ENCODE results near the gene RPTN. TPM values are rescaled to one million over a fixed set of nuclear protein-coding genes. Genes with fewer than 3 reads are reported as not detected.
A peak's percentile ranks its signal among the peaks of the same experiment; 100 is the strongest.

The RPTN gene
- polyA plus RNA-seq, 2 of the 4 experiments (the other 2 are of a cell fraction): not detected

- FAIRE-seq: no peak
- Histone ChIP-seq H3K9me3 (0 out of 3 replicates have a peak, but pooled peaks cover 6% of the 10 kb centered on the region), H3K27ac (no peak overlapping the region), H3K4me2 (peak overlapping the region; percentile 98), H3K4me3 (peak overlapping the region; percentile 49), H3K4me1 (peaks cover 28% of the 10 kb centered on the region)
- 8% methylated on average over 28 of the region's 28 CpGs for WGBS (ENCODE audit: missing lambda C conversion rate)
- CTCF ChIA-PET: interaction anchor here (0.6 to 10.4 kb wide), 18 partner anchors 10 to 425 kb away, joined by 3 to 89 read pairs (median 6); partner anchors contain the start of gene RPTN
- no peak for ATAC-seq
- POLR2A ChIA-PET: interaction anchor here (1.6 to 2.7 kb wide), 3 partner anchors 60 to 80 kb away, joined by 6 to 20 read pairs (median 8); partner anchors contain the start of gene S100A11
- no peak for TF ChIP-seq HOXB13 (CRISPR knock-in tag; IDR thresholded peaks at IDR 0.05; ENCODE audit: low read depth)
- TF ChIP-seq CEBPB (IDR thresholded peaks at IDR 0.05): no peak
- TF ChIP-seq MAX (IDR thresholded peaks at IDR 0.05): no peak
- TF ChIP-seq RNF2 (IDR thresholded peaks at IDR 0.05; ENCODE audit: borderline replicate concordance, low read depth): 0 out of 2 replicates have a peak, but pooled peaks have one; percentile 28
- TF ChIP-seq HOXB5 (CRISPR knock-in tag; IDR thresholded peaks at IDR 0.05): no peak
- DNase-seq (ENCODE audit: low read depth in 1 of 2, low spot score in 1 of 2): peak in 1 of 2 experiments; percentile 28
Observed at GRCh38 chr1:152108882-152109222, 50.2 kb downstream of the RPTN start.

- WGBS (ENCODE audit: missing lambda C conversion rate): 2% methylated on average over 67 of the region's 67 CpGs
- H3K4me1 ChIP-seq: peaks cover 28% of the 10 kb centered on the region
- H3K9me3 ChIP-seq: 0 out of 3 replicates have a peak, but pooled peaks cover 2% of the 10 kb centered on the region
- TF ChIP-seq CTCF (IDR thresholded peaks at IDR 0.05) (peak; percentile 33; the same call in 2 of the 3 replicates), JUN (IDR thresholded peaks at IDR 0.05) (no peak), E2F6 (IDR thresholded peaks at IDR 0.05; ENCODE audit: borderline replicate concordance, low read depth) (peak; percentile 35; the same call in 1 of the 2 replicates), MAX (IDR thresholded peaks at IDR 0.05) (peak; percentile 70), HDAC2 (IDR thresholded peaks at IDR 0.05) (peak; percentile 95; the same call in 1 of the 2 replicates), PBX3 (IDR thresholded peaks at IDR 0.05) (0 out of 2 replicates have a peak, but pooled peaks have one; percentile 11)
- ChIA-PET CTCF (interaction anchor here (0.6 to 10.4 kb wide), 26 partner anchors 11 to 425 kb away, joined by 3 to 89 read pairs (median 4); partner anchors contain the start of genes RPTN and S100A11), POLR2A (interaction anchor here (0.5 to 2.7 kb wide), 6 partner anchors 55 to 697 kb away, joined by 3 to 20 read pairs (median 4); partner anchors contain the start of genes S100A11 and THEM4)
- peak overlapping the region; percentile 49 for H3K4me3 ChIP-seq
- H3K27ac ChIP-seq: peak overlapping the region; percentile 27 to 64; a peak in 4 of 6 replicates
- DNase-seq (ENCODE audit: low read depth in 1 of 2, low spot score in 1 of 2) (peak; percentile 18 to 83), ATAC-seq (peak; percentile 21 to 33), FAIRE-seq (no peak)
- H3K4me2 ChIP-seq: peak overlapping the region; percentile 98
Observed at GRCh38 chr1:152107984-152108881, 50.8 kb downstream of the RPTN start.

GRCh38 chr1:152107031-152107983, 51.7 kb downstream of the RPTN start:
- peak overlapping the region; percentile 27 to 64; a peak in 4 of 6 replicates for H3K27ac ChIP-seq
- FAIRE-seq (peak; percentile 89), DNase-seq (ENCODE audit: low read depth in 1 of 2, low spot score in 1 of 2) (peak; percentile 30 to 81), ATAC-seq (peak; percentile 52 to 55)
- POLR2A ChIA-PET: interaction anchor here (0.5 to 2.7 kb wide), 6 partner anchors 55 to 698 kb away, joined by 3 to 20 read pairs (median 4); partner anchors contain the start of genes S100A11 and THEM4
- H3K9me3 ChIP-seq: no peaks in the 10 kb centered on the region
- CTCF ChIA-PET: interaction anchor here (0.6 to 10.4 kb wide), 21 partner anchors 12 to 351 kb away, joined by 3 to 89 read pairs (median 6); partner anchors contain the start of genes RPTN and S100A11
- WGBS (ENCODE audit: missing lambda C conversion rate): 9% methylated on average over 41 of the region's 41 CpGs
- H3K4me2 ChIP-seq: peak overlapping the region; percentile 98
- peaks cover 24% of the 10 kb centered on the region for H3K4me1 ChIP-seq
- H3K4me3 ChIP-seq: peak overlapping the region; percentile 49
- TF ChIP-seq E2F6 (IDR thresholded peaks at IDR 0.05; ENCODE audit: borderline replicate concordance, low read depth): peak; percentile 27; the same call in 1 of the 2 replicates
- TF ChIP-seq RAD21 (conservative IDR thresholded peaks at IDR 0.05 in 1 of 2, IDR thresholded peaks at IDR 0.05 in 1 of 2): peak in 1 of 2 experiments; percentile 30; a peak in 1 of 5 replicates
- TF ChIP-seq BCL3 (IDR thresholded peaks at IDR 0.05): no peak
- TF ChIP-seq USF2 (IDR thresholded peaks at IDR 0.05): no peak
- no peak for TF ChIP-seq HOXB13 (CRISPR knock-in tag; IDR thresholded peaks at IDR 0.05; ENCODE audit: low read depth)
